AML-193 (cell line): ENCODE measurements around the gene SUCO.

Source experiments
- DNase-seq, 2 experiments: peaks; one replicate each; lab custom pipeline; 2025; lab: John Stamatoyannopoulos, UW

Gene SUCO

GRCh38 chr1:172646653-172647052 is 113.7 kb downstream of the SUCO start:
- DNase-seq: no peak

DNA sequence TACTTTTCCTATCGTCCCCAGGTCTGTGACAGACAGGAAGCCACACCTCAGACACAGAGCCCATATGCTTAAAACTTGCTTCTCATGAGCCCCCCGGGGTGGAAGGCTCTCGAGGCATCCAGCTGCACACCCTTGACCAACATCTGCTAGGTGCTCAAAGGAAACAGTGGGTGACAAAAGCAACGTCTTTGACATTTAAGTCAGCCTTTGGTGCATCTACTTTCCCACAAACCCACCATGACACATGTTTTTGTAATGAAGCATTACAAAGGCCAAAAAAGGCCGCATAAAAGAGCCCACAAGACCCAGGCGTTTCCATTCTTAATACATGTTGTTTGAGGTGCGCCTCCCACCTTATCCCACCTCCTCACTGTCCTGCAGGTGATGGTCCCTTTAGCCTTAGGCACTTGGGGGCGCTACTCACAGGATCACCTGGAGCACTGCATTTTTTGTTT is 114.2 kb downstream of the SUCO start:
- DNase-seq: no peak

DNA sequence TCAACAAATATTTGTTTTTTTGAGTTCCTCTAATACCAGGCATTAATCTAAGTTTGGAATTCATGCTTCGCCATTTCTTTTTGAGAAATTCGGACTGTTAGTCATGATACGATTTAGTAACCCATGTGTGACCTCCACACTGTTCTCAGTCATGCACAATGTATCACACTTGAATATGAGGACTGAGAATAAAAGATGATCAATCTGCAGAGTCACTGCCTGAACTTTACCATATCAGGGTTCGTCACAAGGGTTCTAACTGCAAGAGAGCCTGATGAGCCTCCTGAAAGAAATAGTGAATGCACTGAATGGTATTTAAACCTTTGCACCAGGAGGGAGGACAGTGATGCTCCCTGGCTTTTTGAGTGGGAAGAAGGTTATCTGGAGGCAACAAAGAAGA is 115.0 kb downstream of the SUCO start:
- DNase-seq: no peak

- no peak for DNase-seq
Observed at GRCh38 chr1:172650474-172651193, 117.7 kb downstream of the SUCO start.

- DNase-seq: no peak
Observed at GRCh38 chr1:172653015-172653709, 120.2 kb downstream of the SUCO start.

DNA sequence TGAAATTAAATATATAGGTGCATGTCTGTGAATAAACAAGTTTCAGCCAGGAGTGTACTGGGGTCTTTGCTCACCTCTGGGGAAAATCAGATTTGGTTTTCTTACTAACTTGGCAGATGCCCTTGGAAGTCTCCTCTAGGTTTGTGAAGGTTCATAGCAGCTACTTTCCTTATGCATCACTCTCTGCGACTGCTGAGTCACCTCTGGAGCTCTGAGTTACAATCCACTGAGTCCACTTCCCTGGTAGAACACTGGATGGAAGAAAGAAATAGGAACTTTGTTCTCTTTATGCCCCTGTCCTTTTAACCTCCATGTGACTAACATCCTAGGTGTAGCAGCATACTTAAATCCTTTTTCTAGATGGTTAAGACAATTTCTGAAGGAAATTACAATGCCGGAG is 121.6 kb downstream of the SUCO start:
- DNase-seq: no peak

GRCh38 chr1:172656576-172656975 is 123.6 kb downstream of the SUCO start:
- no peak for DNase-seq

DNA sequence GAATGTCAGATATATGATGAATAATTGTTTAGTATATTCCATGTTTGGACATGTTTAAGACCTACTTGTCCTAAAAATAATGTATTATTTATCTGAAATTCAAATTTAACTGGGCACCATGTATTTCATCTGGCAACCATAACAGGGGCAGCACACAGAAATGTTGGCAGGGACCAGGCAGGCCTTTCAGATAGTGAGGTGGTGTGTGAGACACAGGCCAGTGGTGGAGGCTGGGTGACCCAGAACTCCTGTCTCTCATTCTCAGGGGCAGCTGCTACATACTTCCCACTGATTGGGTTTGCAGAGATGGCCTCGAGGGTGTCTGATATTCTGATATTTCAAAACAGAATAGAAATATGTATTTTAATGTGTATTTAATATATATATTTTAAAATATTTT is 124.6 kb downstream of the SUCO start:
- DNase-seq: no peak

DNA sequence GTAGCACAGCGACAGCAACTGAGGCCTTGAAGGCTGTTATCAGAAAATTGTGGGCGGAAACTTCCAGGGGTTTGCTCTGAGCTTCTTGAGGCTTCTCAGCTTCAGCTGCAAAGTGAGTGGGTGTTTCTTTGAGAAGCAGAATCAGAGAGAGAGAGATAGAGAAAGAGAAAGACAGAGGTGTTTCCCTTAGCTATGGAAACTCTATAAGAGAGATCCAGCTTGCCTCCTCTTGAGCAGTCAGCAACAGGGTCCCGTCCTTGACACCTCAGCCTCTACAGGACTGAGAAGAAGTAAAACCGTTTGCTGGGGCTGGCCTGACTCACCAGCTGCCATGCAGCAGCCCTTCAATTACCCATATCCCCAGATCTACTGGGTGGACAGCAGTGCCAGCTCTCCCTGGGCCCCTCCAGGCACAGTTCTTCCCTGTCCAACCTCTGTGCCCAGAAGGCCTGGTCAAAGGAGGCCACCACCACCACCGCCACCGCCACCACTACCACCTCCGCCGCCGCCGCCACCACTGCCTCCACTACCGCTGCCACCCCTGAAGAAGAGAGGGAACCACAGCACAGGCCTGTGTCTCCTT is 126.0 kb downstream of the SUCO start, which contains the start of gene FASLG:
Gene FASLG (plus strand): TSS at position 233 of the 583 bp plus-strand sequence. CDS start 99 bp downstream, at position 332.
- DNase-seq: no peak

GRCh38 chr1:172661107-172661506 is 128.2 kb downstream of the SUCO start:
- DNase-seq: no peak
